Fibroblast of skin of right quadriceps (primary cell): ENCODE measurements around the gene SSBP4.

Experiments
- DNase-seq: peaks from one replicate; pipeline ENCODE4 v3.0.0-alpha.2; 2013

SSBP4 gene

GRCh38 chr19:18434411-18435175 lies 15.4 kb downstream of the SSBP4 start:
- DNase-seq, result no peak

GRCh38 chr19:18435178-18435841 lies 16.1 kb downstream of the SSBP4 start:
- DNase-seq, result no peak

- no peak for DNase-seq
These were observed 16.9 kb downstream of the SSBP4 start for GRCh38 chr19:18435842-18436670.

- DNase-seq, result peak; percentile 85
These were observed 17.7 kb downstream of the SSBP4 start for GRCh38 chr19:18436671-18437490.

DNA sequence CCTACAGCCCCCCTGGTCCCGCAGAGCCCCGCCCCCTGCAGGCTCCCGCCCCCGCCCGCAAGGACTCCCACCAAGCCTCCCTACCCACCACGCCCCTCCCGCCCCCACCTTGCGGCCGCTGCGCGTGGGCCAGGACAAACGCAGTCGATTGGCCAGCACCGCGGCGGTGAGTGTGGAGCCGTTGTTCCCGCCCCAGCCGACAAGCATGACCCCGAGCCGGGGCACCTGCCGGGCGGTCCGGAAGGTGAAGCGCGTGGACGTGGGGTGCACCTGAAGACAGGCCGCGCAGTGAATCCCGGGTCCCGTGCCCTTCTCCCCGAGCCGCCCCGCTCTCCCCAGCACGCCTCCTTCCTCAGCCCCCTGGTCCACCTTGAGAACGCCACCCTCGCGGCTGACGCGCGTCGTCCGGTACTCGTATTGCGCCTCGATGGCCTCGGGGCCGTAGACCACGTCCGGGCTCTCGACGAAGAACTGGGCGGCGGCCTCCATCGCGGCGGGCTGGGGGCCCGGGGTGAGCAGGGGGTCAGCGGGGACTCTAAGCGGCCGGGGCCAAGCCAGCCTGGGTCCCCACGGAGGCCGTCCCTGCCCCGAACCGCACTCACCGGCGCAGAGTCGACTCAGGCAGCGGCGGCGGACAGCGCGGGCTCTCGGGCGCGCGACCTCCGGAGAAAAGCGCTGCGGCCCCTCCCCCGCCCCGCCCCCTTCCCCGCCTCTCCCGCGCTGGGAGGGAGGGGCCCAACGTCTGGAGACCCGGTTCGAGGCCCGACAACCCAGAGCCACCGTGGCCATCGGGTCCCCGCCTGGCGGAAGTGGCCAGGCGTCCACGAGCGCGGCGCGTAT lies 18.5 kb downstream of the SSBP4 start, which contains the start of gene ISYNA1:
Gene ISYNA1 (minus strand): TSS at position 643 of the 840 bp plus-strand sequence. CDS start 154 bp downstream, at position 489.
- no peak for DNase-seq

- DNase-seq, result no peak
These were observed 19.3 kb downstream of the SSBP4 start for GRCh38 chr19:18438331-18439024.

DNA sequence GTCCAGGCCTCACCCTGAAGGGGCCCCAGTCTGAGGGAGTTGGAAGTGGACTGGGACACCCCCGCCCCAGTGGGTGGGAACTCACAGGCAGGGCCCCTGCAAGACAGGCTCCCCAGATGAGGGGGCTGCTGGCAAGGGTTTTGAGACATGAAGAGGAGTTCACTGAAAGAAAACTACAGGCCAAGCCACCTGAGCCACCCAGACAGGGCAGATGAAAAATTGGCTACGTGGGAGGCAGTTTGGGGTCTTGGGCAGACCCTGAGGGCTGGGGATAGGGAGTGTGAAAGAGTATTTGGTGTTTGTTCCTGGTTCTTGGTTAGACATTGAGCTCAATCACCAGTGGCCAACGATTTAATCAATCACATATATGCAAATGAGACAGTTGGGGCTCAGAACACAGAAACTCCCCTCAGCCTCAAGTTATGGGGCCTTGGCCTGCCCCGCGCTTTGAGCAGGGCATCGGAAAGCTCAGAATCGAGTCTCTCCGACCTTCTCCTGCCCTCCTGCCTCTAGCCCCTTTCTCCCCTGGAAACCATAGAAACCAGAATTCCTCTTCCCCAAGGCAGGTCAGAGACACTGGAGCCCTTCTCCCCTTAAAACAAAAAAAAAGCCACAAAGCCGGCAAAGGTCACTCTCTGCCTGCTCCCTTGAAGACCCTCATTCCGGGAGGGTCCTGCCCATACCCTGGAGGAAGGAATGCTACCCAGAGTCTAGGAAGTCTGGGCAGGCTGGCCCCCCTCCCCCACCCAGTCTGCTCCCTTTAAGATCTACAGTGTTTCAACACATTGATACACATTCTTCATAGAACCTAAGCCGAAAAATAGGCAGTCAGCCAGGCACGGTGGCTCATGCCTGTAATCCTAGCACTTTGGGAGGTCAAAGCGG lies 20.1 kb downstream of the SSBP4 start:
- DNase-seq, result peak; percentile 78

DNA sequence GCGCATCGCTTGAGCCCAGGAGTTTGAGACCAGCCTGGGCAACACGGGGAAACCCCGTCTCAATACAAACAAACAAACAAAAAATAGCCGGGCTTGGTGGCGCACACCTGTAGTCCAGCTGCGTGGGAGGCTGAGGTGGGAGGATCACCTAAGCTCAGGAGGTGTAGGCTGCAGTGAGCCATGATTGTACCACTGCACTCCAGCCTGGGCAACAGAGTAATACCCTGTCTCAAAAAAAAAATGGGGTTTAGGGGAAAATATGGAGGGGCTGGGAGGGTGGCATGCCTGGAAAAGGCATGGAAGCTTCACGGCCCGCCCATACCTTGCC lies 20.7 kb downstream of the SSBP4 start:
- no peak for DNase-seq

DNA sequence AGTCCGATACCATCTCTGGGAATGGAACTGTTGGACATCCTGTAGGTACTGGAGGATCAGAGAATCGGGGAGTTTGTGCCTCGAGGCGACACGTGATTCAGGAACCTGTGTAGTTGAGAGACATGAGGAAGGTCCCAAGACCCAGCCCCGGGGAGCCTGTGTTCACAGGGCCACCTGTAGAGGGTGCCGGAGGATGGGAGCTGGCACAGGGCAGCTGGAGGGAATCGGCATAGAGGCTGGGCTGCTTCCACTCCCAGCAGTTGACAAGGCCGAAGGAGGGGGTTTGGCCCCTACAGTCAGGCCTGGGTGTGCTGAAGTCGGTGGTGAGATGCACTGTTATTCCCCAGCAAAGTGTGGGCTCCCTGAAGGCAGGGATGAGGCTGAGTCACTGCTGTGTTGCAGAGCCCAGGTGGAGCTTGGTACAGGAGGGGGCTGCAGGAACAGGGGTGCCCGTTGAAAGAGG lies 21.2 kb downstream of the SSBP4 start:
- DNase-seq, result no peak

DNA sequence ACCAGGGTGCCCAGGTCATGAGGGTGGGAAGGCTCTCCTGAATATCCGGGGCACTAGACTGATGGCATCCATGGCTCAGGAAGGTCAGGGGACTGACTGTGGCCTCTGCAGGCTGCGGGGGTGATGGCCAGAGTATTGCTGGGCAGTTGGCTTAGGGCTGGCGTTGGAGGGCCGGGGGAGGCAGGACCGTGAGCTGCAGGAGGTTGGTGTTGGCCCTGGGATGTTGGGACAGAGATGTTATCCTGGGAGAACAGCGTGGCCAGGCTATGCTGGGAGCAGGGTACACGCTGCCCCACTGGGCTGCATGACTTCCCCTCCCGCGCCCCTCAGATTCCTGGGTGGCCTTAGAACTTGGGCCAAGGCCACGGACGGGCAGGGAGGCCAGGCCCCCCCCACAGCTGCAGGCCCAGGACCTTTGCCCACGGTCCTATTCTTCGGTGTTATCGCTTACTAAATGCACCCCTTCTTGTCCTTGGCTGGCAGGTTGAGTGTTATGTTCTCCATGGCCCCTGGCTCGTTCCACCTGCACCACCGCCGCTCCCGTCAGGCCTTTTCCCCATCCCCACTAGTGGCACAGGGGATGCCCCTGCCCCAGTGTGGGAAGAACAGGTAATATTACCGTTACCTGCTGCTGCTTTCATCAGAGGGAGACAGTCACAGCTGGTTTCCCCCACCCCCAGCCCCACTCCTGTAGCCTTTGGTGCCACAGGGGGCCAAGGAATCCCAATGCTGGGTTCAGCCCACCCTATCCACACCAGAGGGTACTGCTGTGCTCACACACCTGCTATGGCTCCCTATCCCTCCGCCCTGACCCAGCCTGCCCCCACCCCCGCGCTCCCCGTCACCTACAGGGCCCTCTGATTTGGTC lies 22.0 kb downstream of the SSBP4 start:
- DNase-seq, result no peak

DNA sequence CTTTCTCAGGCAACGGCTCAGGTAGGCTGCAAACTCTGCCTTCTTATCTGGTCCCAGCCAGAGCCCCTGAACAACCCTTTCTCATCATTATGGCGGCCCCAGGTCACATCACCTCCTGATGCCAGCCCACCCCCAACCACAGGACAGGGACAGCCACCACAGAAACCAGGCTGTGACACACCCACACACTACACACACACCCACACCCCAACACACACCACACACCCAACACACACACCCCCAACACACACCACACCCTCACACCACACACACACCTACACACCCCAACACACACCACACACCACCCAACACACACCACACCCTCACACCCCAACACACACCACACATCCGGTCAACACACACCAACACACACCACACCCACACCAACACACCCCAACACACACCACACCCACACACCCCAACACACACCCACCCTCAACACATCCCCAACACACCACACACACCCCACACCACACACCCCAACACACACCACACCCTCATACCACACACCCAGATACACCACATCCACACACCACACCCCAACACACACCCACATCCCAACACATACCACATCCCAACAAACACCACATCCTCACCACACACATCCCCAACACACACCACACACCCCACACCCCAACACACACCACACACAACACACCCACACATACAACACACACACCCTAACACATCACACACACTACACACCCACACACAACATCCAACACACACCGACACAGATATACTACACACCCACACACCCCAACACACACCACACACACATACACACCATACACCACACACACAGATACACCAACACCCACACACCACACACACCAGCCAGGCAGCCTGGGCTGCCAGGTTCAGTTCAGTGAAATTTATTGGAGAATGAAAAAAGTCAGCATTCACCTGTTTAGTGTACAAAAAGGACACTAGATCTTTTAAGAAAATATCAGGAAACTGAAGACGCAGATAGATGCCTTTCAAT lies 22.9 kb downstream of the SSBP4 start:
- DNase-seq, result no peak

DNA sequence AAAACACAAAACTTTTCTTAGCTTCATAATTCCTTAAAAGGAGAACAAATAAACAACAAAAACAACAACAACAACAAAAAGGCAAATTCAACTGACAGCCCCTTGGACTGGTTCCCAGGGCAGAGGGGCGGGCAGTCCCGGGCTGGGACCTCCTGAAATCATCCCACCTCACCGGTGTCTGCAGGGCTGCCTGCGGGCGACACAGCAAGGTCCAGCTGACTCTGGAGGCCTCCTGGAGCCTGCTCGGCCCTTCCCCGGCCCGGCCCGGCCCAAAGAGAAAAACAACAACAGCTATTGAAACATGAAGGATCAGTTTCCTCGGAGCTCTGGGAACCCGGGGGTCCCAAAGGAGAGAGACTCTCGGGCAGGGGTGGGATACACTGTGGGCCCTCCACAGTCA lies 23.7 kb downstream of the SSBP4 start:
- DNase-seq, result no peak

DNA sequence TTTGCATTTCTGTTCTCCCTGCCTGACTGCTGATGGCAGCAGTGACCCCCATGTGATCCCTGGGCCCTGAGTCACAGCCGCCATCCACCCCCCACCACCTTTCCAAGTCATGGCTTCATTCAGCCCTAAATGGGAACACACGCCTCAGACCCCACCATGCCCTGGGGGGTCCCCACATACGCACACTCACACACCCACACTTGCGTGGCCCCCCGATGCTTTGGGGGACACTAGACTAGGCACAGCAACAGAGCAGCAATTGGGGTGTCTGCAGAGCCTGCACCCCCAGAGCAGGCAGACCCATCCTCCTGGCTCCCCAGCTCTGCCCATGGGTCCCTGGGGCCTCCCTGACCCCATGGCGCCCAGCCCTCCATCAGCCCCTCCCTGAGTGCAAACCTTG lies 24.2 kb downstream of the SSBP4 start:
- no peak for DNase-seq

DNA sequence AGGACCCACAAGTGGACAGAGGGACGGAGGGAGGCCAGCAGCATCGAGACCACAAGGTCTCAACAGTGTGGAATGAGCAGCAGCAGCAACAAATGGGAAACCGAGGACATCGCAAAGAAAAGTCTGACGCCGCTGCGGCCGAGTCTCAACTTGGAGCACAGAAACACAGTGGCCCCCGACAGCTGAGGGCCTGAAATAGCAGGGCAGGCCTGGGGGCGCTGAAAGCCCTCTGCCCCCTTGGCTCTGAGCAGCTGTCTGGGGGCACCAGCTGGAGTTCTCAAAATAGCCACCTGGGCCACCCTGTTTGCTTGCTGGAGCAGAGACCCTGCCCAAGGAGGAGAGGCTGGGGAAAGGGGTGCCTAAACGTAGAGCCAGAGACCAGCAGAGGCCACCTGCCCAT lies 24.6 kb downstream of the SSBP4 start:
- DNase-seq, result no peak

GRCh38 chr19:18444513-18444912 lies 25.3 kb downstream of the SSBP4 start:
- no peak for DNase-seq

DNA sequence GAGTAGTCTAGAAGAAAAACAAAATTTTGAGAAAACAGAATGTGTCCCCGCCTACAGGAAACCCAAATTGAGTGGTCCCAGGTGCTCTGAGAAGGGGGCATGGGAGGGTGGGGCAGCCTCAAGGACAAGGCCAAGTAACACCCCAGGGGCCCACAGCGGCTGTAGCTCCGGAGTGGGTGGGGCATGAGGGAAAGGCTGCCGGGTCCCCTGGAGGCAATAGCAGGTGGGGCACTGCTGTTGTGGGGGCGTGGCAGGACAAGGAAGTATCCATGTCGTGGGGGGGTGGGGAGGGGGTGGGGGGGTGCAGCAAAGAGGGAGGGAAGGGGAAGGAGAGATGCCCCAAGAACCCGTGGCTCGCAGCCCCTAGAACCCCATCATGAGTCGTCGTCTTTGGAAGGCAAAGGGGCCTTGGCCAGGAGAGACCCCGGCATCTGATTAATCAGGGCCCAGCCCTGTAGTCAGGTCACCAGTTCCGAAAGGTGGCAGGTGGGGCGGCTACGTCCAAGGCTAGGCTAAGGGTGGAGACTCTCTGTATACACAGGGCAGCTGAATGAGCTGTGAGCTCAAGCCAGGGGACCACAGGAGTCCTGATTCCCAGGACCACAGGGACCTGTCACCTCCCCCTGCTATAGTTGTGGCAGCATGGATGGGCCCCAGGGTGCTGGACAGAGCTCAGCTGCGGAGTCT lies 26.2 kb downstream of the SSBP4 start:
- DNase-seq, result no peak
